Activated T-helper 1 cell treated with Interleukin-2 at 50 U/mL for 16 hours (primary cell): Measurements from ENCODE around the gene UQCC5.

ENCODE experiments used
- DNase-seq: peaks from one replicate; pipeline ENCODE4 v3.0.0-alpha.2; 2020; ENCODE audit warnings: low read depth

Gene UQCC5

GRCh38 chr3:52504977-52505376, 31.4 kb upstream of the UQCC5 start:
- no peak for DNase-seq

- no peak for DNase-seq
Observed at GRCh38 chr3:52506266-52506966, 30.0 kb upstream of the UQCC5 start.

DNA sequence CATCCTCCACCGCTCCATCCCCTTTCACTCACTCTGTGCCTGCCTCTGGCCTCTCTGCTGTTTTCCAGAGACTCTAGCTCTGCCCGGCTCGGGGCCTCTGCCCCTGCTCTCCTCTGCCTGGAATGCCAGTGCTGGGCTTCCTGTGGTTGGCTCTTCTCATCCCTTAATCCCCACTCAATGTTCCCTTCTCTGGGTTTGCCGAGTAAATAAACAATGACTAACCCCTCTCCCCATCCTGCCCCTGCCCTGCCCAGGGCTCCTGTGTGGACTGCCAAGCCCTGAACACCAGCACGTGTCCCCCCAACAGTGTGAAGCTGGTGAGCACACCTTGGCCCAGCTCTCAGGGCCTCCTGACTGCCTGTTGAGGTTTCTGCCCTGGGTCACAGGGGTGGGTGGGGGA, 29.0 kb upstream of the UQCC5 start:
- DNase-seq: no peak

GRCh38 chr3:52509753-52510328, 26.6 kb upstream of the UQCC5 start:
- no peak for DNase-seq

DNA sequence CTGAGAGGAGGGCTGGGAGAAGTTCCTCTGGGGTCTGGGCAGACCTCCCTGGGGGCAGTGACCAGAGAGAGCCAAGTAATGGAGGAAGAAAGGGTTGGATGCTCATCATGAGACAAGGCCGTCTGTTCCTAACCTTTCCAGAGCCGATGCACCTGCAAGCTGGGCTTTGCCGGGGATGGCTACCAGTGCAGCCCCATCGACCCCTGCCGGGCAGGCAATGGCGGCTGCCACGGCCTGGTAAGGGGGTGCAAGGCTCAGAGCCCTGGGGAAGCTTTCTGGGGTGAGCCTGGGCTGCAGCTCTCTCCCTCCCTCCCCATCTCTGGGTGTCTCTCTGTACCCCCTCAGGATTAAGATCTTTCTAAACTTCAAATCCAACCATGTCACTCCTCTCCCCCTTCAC, 24.9 kb upstream of the UQCC5 start:
- no peak for DNase-seq

- no peak for DNase-seq
Observed at GRCh38 chr3:52512105-52512504, 24.3 kb upstream of the UQCC5 start.

DNA sequence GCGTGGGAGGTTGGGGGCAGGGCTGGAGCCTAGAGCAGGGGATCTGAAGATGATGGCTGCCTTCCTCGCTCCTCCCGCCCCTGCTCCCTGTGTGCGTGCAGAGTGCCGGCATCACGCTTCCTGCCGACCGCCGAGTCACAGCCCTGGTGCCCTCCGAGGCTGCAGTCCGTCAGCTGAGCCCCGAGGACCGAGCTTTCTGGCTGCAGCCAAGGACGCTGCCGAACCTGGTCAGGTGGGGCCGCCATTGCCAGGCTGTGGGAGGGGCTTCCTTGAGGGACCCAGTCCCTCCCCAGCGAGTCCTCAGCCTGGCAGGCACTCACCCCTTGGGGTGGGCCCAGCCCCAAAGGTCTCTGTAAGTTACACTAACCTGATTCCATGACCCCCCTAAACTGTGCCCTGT, 23.7 kb upstream of the UQCC5 start:
- DNase-seq: no peak

- DNase-seq: no peak
Observed at GRCh38 chr3:52513281-52513680, 23.1 kb upstream of the UQCC5 start.

DNA sequence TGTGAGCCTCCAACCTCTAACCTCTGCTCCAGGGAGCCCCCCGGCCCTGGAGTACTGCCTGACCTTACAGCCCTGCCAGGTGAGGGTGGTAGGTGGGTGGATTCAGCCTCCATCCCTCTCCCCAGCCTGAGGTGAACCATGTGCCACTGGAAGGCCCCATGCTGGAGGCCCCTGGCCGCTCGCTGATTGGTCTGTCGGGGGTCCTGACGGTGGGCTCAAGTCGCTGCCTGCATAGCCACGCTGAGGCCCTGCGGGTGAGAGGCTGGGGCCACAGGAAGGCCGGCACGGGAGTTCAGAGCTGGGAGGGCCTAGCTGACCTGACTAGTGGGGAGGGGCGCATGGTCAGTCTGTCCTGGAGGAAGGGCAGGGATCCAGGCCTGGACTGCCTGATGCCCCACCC, 21.8 kb upstream of the UQCC5 start:
- no peak for DNase-seq

GRCh38 chr3:52515192-52515591, 21.2 kb upstream of the UQCC5 start:
- DNase-seq: no peak

DNA sequence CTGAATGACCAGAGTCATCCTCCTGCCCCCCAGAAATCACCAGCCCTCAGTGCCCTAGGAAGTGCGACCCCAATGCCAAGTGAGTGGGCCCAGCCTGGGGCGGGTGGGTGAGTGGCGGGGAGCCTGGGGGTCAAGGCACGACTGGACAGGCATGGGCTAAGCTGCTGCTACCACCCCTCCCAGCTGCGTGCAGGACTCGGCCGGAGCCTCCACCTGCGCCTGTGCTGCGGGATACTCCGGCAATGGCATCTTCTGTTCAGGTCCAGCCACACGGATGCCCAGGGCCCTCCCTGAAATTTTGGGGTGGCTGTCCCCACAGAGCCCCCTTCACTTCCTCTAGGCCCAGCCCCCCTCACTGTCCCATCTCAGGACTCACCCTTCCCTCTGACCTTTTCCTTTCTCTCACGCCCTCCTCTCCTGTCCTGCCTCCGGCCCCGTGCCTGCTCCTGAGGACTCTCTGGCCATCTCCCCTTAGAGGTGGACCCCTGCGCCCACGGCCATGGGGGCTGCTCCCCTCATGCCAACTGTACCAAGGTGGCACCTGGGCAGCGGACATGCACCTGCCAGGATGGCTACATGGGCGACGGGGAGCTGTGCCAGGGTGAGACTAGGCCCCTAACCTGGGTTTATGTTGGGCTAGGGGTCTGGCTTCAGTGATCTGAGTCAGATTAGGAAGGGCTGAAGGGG, 19.8 kb upstream of the UQCC5 start:
- no peak for DNase-seq

DNA sequence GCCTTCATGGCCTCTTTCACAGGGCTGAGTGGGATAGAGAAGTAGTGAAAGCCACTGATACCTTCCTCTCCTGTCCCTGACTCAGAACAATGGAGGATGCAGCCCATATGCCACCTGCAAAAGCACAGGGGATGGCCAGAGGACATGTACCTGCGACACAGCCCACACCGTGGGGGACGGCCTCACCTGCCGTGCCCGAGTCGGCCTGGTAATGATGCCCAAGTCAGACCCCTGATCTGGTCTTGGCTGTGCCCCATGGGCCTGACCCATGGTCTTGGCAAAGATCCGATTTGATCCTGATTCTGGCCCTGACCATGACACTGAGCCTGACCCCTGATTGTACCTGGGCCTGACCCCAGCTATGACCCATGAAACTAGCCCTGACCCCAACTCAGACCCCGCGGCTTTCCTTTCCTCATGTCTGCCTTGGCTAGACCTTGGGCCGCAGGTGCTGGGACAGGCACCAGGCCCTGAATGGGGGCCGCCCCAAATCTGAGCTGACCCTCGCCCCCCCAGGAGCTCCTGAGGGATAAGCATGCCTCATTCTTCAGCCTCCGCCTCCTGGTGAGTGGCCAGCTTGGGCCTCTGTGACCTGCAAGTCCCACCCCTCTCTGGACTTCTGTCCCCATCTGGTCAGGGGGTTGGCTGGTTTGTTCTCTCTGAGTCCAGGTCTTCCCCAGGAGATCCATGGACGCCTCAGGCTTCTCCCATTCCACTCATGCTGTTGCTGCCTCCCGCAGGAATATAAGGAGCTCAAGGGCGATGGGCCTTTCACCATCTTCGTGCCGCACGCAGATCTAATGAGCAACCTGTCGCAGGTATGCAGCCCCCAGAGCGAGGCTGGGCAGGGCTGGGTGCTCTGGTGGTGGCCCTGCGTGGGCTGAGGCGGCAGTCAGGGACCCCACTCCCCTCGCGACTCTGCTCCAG, 18.3 kb upstream of the UQCC5 start:
- DNase-seq: no peak

DNA sequence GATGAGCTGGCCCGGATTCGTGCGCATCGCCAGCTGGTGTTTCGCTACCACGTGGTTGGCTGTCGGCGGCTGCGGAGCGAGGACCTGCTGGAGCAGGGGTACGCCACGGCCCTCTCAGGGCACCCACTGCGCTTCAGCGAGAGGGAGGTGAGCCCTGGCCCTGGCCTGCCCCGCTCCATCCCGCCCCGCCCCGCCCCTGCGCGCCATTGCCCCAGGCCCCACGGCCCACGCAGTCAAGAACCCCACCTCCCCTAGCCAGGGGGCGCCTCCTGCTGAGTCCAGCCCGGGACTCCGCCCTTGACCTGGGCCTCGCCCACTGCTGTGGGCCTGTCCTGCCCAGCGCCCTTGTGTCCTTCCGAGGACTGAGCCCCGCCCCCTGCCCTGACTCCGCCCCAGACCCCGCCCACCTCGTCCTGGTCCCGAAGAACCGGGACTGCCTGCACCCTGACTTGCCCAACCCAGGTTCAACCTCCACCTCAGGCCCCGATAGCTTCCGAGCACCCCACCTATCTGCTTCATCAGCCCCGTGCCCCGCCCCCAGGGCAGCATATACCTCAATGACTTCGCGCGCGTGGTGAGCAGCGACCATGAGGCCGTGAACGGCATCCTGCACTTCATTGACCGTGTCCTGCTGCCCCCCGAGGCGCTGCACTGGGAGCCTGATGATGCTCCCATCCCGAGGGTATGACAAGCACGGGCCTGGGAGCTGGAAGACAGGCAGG, 17.5 kb upstream of the UQCC5 start:
- DNase-seq: no peak

DNA sequence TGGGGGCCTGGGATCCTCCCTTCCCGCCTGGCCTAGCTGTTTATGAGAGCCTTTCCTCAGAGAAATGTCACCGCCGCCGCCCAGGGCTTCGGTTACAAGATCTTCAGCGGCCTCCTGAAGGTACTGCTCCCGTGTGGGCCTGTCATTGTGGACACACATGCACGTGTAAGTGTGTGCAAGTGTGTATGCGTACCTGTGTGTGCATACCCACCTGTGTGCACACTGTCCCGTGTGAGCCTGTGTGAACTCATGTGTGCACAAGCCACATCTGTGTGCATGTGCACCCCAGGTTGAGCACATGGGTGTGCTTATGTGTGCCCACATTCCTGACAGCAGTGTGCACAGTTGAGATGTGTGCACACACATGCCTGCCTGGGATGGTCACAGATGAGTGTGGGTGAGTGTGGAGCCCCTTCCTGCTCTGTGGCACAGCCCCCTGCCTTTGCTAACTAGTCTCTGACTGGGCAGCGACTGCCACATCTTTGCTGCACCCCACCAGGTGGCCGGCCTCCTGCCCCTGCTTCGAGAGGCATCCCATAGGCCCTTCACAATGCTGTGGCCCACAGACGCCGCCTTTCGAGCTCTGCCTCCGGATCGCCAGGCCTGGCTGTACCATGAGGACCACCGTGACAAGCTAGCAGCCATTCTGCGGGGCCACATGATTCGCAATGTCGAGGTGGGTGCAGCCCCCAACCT, 16.8 kb upstream of the UQCC5 start:
- no peak for DNase-seq

GRCh38 chr3:52520141-52520667, 16.2 kb upstream of the UQCC5 start:
- DNase-seq: no peak

DNA sequence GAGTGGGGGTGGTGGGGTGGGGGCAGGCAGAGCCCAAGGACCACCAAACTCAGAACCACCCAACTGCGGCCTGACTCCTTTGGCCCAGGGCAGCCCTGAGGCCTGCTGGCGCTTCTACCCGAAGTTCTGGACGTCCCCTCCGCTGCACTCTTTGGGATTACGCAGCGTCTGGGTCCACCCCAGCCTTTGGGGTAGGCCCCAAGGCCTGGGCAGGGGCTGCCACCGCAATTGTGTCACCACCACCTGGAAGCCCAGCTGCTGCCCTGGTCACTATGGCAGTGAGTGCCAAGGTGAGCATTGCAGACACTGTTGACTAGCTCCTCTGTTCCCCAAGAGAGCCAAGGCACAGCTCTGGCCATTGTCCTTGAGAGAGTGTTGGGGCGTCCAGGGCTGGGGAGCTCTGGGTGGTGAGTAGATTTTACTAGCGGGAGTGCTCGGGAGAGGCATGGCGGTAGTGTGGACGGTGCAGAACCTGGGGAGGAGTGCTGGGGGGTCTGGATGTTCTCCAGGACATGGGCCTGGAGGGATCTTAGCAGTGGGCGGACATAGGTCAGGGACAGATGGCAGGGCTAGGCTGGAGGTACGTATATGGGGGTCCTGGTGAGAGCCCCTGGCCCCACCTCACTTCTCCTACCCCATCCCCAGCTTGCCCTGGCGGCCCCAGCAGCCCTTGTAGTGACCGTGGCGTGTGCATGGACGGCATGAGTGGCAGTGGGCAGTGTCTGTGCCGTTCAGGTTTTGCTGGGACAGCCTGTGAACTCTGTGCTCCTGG, 15.5 kb upstream of the UQCC5 start:
- DNase-seq: no peak

DNA sequence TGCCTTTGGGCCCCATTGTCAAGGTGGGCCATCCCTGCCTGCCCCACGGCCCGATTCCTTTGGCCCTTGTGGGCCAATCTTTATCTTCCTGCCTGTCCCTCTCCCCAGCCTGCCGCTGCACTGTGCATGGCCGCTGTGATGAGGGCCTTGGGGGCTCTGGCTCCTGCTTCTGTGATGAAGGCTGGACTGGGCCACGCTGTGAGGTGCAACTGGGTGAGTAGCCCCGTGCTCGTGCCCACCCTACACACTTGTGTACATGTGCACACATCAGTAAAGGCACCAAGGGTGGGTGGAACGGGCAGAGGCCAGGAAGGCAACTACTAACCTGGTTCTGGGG, 14.9 kb upstream of the UQCC5 start:
- DNase-seq: no peak

DNA sequence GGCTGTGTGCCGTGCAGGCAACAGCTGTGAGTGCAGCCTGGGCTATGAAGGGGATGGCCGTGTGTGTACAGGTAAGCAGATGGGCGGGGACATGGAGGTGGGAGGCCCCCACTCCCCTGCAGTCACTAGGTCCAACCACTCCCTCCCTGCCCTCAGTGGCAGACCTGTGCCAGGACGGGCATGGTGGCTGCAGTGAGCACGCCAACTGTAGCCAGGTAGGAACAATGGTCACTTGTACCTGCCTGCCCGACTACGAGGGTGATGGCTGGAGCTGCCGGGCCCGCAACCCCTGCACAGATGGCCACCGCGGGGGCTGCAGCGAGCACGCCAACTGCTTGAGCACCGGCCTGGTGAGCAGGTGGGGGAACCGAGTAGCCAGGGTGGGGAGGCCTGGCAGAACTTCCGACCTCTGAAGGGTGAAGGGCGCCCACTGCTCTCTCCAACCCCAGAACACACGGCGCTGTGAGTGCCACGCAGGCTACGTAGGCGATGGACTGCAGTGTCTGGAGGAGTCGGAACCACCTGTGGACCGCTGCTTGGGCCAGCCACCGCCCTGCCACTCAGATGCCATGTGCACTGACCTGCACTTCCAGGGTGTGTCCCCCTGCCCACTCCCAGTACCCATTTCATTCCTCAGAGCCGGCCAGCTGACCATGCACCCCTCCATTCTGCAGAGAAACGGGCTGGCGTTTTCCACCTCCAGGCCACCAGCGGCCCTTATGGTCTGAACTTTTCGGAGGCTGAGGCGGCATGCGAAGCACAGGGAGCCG, 14.3 kb upstream of the UQCC5 start:
- DNase-seq: no peak

DNA sequence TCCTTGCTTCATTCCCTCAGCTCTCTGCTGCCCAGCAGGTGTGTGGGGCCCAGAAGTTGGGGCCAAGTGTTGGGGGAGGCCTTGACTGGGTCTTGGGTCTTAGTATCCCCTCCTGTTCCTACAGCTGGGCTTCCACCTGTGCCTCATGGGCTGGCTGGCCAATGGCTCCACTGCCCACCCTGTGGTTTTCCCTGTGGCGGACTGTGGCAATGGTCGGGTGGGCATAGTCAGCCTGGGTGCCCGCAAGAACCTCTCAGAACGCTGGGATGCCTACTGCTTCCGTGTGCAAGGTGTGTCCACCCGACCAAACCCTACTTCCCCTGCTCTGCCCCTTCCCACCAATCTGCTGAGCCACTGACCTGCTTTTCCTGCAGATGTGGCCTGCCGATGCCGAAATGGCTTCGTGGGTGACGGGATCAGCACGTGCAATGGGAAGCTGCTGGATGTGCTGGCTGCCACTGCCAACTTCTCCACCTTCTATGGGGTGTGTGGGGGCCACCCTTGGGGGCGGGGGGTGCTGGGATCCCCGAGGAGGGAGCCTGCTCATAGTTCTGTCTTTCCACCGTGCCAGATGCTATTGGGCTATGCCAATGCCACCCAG, 13.7 kb upstream of the UQCC5 start:
- DNase-seq: no peak
